Testis (tissue), 3 donors: ENCODE data around the gene CHMP5. TPM values are rescaled to one million over a fixed set of nuclear protein-coding genes. Genes with fewer than 3 reads are reported as not detected.

ENCODE experiments used
- DNase-seq: peaks from one replicate; pipeline ENCODE4 v3.0.0-alpha.2; 2019
- H3K27ac ChIP-seq, 2 donors: fragments of 200-600 bp; sonication (generic); one replicate each; pipeline ENCODE4 v1.5.1; 2019
- H3K27me3 ChIP-seq: fragments of 200-600 bp; sonication (generic); one replicate; pipeline ENCODE4 v1.5.1; 2019
- H3K36me3 ChIP-seq: fragments of 200-600 bp; sonication (generic); one replicate; pipeline ENCODE4 v1.5.1; 2017; ENCODE audit warnings: low read depth; ENCODE audit errors: missing control alignments
- H3K4me1 ChIP-seq: fragments of 200-600 bp; sonication (generic); one replicate; pipeline ENCODE4 v1.5.1; 2019
- H3K4me3 ChIP-seq, 2 donors: fragments of 200-600 bp; sonication (generic); one replicate each; pipeline ENCODE4 v1.5.1; 2017 to 2019
- H3K9me3 ChIP-seq: fragments of 200-600 bp; sonication (generic); one replicate; pipeline ENCODE4 v1.5.1; 2017
- CTCF ChIP-seq, 3 experiments: fragments of 450-650 bp in 2 of 3; fragments of 200-600 bp in 1 of 3; sonication (generic) in 1 of 3; IDR thresholded peaks; one replicate each; pipeline ENCODE4 v1.5.1; 2016 to 2019; ENCODE audit warnings: antibody characterized with exemption in 3 of 3, mild to moderate bottlenecking in 2 of 3, moderate library complexity in 1 of 3
- POLR2A ChIP-seq: fragments of 450-650 bp; IDR thresholded peaks from one replicate; pipeline ENCODE4 v1.6.1; 2017; ENCODE audit warnings: antibody characterized with exemption, mild to moderate bottlenecking, moderate library complexity
- WGBS, 2 donors: methylation state at CpG; one replicate each; pipeline ENCODE4 v1.1.5; 2018; 5-methylcytosine and 5-hydroxymethylcytosine counted together
- intact Hi-C: fragments of 100-400 bp; cut with DNase I; formaldehyde crosslinking; loops from one replicate; pipeline ENCODE4 v1.15.1; 2023; ENCODE audit warnings: low total_unique reads
- polyA plus RNA-seq: library from polyadenylated mRNA; stranded (reverse); fragments of 350-450 nt; fragmentation: Illumina TruSeq; extraction: RNeasy Lipid Tissue Mini Kit (QIAGEN cat#74804); gene quantifications from one replicate; pipeline ENCODE4 v1.2.3, GENCODE V29; 2014; ENCODE audit warnings: low read depth, low replicate concordance; ENCODE audit not compliant: insufficient read depth
- total RNA-seq, 2 donors: library from RNA; depleted of rRNA; stranded (reverse); fragments of >200 nt; gene quantifications; one replicate each; pipeline ENCODE4 v1.2.3, GENCODE V29; 2016

The CHMP5 gene
- total and polyA plus RNA-seq, 3 donors from 2014 or later, result 53.2 to 84.1 (median 57.0) TPM

GRCh38 chr9:33255014-33255413, 9.8 kb upstream of the CHMP5 start:
- WGBS, 2 donors, result 91 to 93% methylated on average over 8 of the region's 8 CpGs
- TF ChIP-seq POLR2A (no peak), CTCF (IDR thresholded peaks at IDR 0.05) (no peak)
- no peaks in the 10 kb centered on the region for H3K36me3 ChIP-seq
- no peaks in the 10 kb centered on the region for H3K4me1 ChIP-seq
- no peak overlapping the region for H3K27ac ChIP-seq
- intact Hi-C loops, result no loop called here
- no peak for DNase-seq
- H3K27me3 ChIP-seq, result no peaks in the 10 kb centered on the region
- H3K9me3 ChIP-seq, result no peaks in the 10 kb centered on the region
- no peak overlapping the region for H3K4me3 ChIP-seq

DNA sequence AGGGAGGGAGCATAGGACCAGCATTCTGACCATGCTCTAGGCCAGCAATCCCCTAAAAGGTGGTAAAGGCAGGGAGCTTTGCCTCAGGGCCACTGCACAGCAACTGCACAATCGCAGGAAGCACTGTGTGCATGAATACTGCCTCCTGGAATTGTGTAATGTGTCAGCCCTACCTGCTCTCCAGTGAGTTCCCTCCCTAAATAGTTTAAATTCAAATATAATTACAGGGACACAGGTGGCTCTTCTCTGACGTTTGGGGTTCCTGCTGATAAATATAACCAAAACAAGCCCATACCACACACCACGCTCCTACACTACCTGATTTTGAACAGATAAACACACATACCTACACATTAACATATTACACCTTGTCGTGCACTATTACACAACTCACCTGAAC, 9.4 kb upstream of the CHMP5 start:
- H3K4me1 ChIP-seq, result no peaks in the 10 kb centered on the region
- intact Hi-C loops, result no loop called here
- DNase-seq, result no peak
- no peaks in the 10 kb centered on the region for H3K9me3 ChIP-seq
- TF ChIP-seq CTCF (IDR thresholded peaks at IDR 0.05) (no peak), POLR2A (no peak)
- no peak overlapping the region for H3K4me3 ChIP-seq
- H3K36me3 ChIP-seq, result no peaks in the 10 kb centered on the region
- H3K27ac ChIP-seq, result no peak overlapping the region
- no peaks in the 10 kb centered on the region for H3K27me3 ChIP-seq
- WGBS, 2 donors, result 85 to 91% methylated on average over 4 of the region's 4 CpGs

- no peaks in the 10 kb centered on the region for H3K9me3 ChIP-seq
- TF ChIP-seq CTCF (IDR thresholded peaks at IDR 0.05) (no peak), POLR2A (no peak)
- H3K27me3 ChIP-seq, result no peaks in the 10 kb centered on the region
- intact Hi-C loops, result no loop called here
- WGBS, 2 donors, result 78 to 90% methylated on average over 2 of the region's 2 CpGs
- H3K36me3 ChIP-seq, result no peaks in the 10 kb centered on the region
- no peak overlapping the region for H3K27ac ChIP-seq
- H3K4me3 ChIP-seq, result no peak overlapping the region
- no peaks in the 10 kb centered on the region for H3K4me1 ChIP-seq
- no peak for DNase-seq
These were observed 8.6 kb upstream of the CHMP5 start for GRCh38 chr9:33256236-33256635.

GRCh38 chr9:33257276-33257675, 7.6 kb upstream of the CHMP5 start:
- intact Hi-C loops, result no loop called here
- TF ChIP-seq POLR2A (no peak), CTCF (IDR thresholded peaks at IDR 0.05) (no peak)
- WGBS, 2 donors, result 83 to 89% methylated on average over 4 of the region's 4 CpGs
- Histone ChIP-seq H3K4me1 (no peaks in the 10 kb centered on the region), H3K4me3 (no peak overlapping the region), H3K36me3 (no peaks in the 10 kb centered on the region), H3K27ac (no peak overlapping the region), H3K9me3 (no peaks in the 10 kb centered on the region), H3K27me3 (no peaks in the 10 kb centered on the region)
- DNase-seq, result no peak

DNA sequence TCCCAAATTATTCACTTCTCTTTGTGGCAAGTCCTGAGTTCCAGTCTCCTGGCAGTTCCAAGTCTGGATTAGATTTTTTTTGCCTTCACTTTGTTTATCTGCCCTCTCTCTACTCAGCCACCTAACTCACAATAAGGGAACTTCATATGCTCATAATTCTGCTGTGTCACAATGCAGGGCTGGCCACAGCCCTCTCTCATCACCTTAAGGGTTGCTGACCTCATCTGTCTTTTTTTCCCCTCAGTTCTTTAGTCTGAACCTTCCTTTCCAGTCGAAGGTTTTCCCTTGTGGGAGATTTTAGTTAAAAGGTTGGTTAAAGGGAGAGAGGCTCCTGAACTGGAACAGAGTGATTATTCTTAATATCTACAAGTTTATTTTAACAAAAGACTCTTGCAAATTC, 4.5 kb upstream of the CHMP5 start:
- no peaks in the 10 kb centered on the region for H3K27me3 ChIP-seq
- no peak overlapping the region for H3K27ac ChIP-seq
- H3K4me1 ChIP-seq, result peaks cover 9% of the 10 kb centered on the region
- 91 to 93% methylated on average over 1 of the region's 1 CpG for WGBS, 2 donors
- H3K4me3 ChIP-seq, result no peak overlapping the region
- no peaks in the 10 kb centered on the region for H3K36me3 ChIP-seq
- TF ChIP-seq CTCF (IDR thresholded peaks at IDR 0.05), result no peak
- no peak for TF ChIP-seq POLR2A
- no peaks in the 10 kb centered on the region for H3K9me3 ChIP-seq
- no peak for DNase-seq
- intact Hi-C loops, result no loop called here
